Thyroid gland (tissue), 4 donors: ENCODE data around the gene AZIN2. TPM values are rescaled to one million over a fixed set of nuclear protein-coding genes. Genes with fewer than 3 reads are reported as not detected.
A peak's percentile ranks its signal among the peaks of the same experiment; 100 is the strongest.
"Not testable (repeated sequence)": the region's sequence is repeated elsewhere in the genome, so short reads cannot be mapped to it uniquely, and the experiment has no call there.

Source experiments
- DNase-seq, 2 donors: peaks; one replicate each; pipeline ENCODE4 v3.0.0-alpha.2; 2019
- H3K27ac ChIP-seq, 3 donors: fragments of 200-600 bp; sonication (generic); 1 replicate in 2 of 3; 2 replicates in 1 of 3; pipeline ENCODE4 v1.5.1; 2016 to 2019; ENCODE audit warnings: mild to moderate bottlenecking in 1 of 3, moderate library complexity in 1 of 3
- H3K27me3 ChIP-seq: fragments of 200-600 bp; sonication (generic); one replicate; pipeline ENCODE4 v1.5.1; 2019
- H3K36me3 ChIP-seq, 2 donors: fragments of 200-600 bp; sonication (generic); one replicate each; pipeline ENCODE4 v1.5.1; 2016 to 2019
- H3K4me1 ChIP-seq, 2 donors: fragments of 200-600 bp; sonication (generic); one replicate each; pipeline ENCODE4 v1.5.1; 2017 to 2019
- H3K4me3 ChIP-seq, 3 donors: fragments of 200-600 bp; sonication (generic); replicated peaks in 1 of 3; 1 replicate in 2 of 3; 2 replicates in 1 of 3; pipeline ENCODE4 v1.5.1; 2016; ENCODE audit warnings: mild to moderate bottlenecking in 1 of 3
- H3K9me3 ChIP-seq: fragments of 200-600 bp; sonication (generic); one replicate; pipeline ENCODE4 v1.5.1; 2017
- CTCF ChIP-seq, 6 experiments: fragments of 200-600 bp in 3 of 6; fragments of 450-650 bp in 3 of 6; sonication (generic) in 3 of 6; IDR thresholded peaks; one replicate each; pipeline ENCODE4 v1.5.1; 2016 to 2019; ENCODE audit warnings: antibody characterized with exemption in 6 of 6, mild to moderate bottlenecking in 2 of 6, inconsistent platforms in 1 of 6, moderate library complexity in 1 of 6
- POLR2A ChIP-seq, 2 donors: fragments of 450-650 bp; IDR thresholded peaks; one replicate each; pipeline ENCODE4 v1.6.1; 2017; ENCODE audit warnings: antibody characterized with exemption in 2 of 2, mild to moderate bottlenecking in 2 of 2, moderate library complexity in 1 of 2
- WGBS, 2 donors: methylation state at CpG; one replicate each; pipeline ENCODE4 v1.1.5; 2017; 5-methylcytosine and 5-hydroxymethylcytosine counted together
- intact Hi-C: fragments of 100-400 bp; cut with DNase I; formaldehyde crosslinking; loops from one replicate; pipeline ENCODE4 v1.15.1; 2023
- total RNA-seq, 4 donors: library from RNA; depleted of rRNA; stranded (reverse); fragments of >200 nt; gene quantifications; one replicate each; pipeline ENCODE4 v1.2.3, GENCODE V29; 2016

AZIN2 gene
- total RNA-seq, 4 donors from 2014 or later, result 4.9 to 13.6 (median 5.3) TPM

GRCh38 chr1:33123266-33123665 is 42.3 kb downstream of the AZIN2 start:
- intact Hi-C loops, result no loop called here
- Histone ChIP-seq H3K4me1 (peaks cover 7% of the 10 kb centered on the region in 2 donors), H3K27ac (no peak overlapping the region), H3K9me3 (no peaks in the 10 kb centered on the region), H3K36me3 (no peaks in the 10 kb centered on the region), H3K4me3 (no peak overlapping the region), H3K27me3 (no peaks in the 10 kb centered on the region)
- TF ChIP-seq CTCF (IDR thresholded peaks at IDR 0.05) (no peak), POLR2A (IDR thresholded peaks at IDR 0.05) (no peak)
- no peak for DNase-seq
- 78 to 79% methylated on average over 3 of the region's 3 CpGs for WGBS, 2 donors

GRCh38 chr1:33124647-33125046 is 43.7 kb downstream of the AZIN2 start:
- H3K9me3 ChIP-seq, H3K4me3 ChIP-seq, intact Hi-C loops, H3K27ac ChIP-seq, H3K36me3 ChIP-seq, H3K4me1 ChIP-seq, H3K27me3 ChIP-seq, DNase-seq: not testable (repeated sequence)
- WGBS, 2 donors, result 96 to 100% methylated on average over 4 of the region's 4 CpGs

GRCh38 chr1:33126411-33127000 is 45.6 kb downstream of the AZIN2 start:
- Histone ChIP-seq H3K4me3 (peak overlapping the region; percentile 40 to 90 (median 87)), H3K36me3 (no peaks in the 10 kb centered on the region), H3K9me3 (no peaks in the 10 kb centered on the region), H3K27ac (peak overlapping the region; percentile 63 to 94 (median 71)), H3K4me1 (peaks cover 7 to 20% of the 10 kb centered on the region in 2 donors), H3K27me3 (no peaks in the 10 kb centered on the region)
- 31 to 42% methylated on average over 9 of the region's 9 CpGs for WGBS, 2 donors
- no peak for TF ChIP-seq POLR2A (IDR thresholded peaks at IDR 0.05)
- no peak for TF ChIP-seq CTCF (IDR thresholded peaks at IDR 0.05)
- intact Hi-C loops, result no loop called here
- no peak for DNase-seq

- peak overlapping the region; percentile 63 to 94 (median 71) for H3K27ac ChIP-seq
- TF ChIP-seq CTCF (IDR thresholded peaks at IDR 0.05), result peak; percentile 63 to 95 (median 83)
- TF ChIP-seq POLR2A (IDR thresholded peaks at IDR 0.05), result peak in 1 of 2 donors; percentile 75
- H3K27me3 ChIP-seq, result no peaks in the 10 kb centered on the region
- peak; percentile 97 to 98 for DNase-seq
- H3K4me1 ChIP-seq, result peaks cover 7 to 20% of the 10 kb centered on the region in 2 donors
- H3K4me3 ChIP-seq, result peak overlapping the region; percentile 40 to 90 (median 87)
- no peaks in the 10 kb centered on the region for H3K9me3 ChIP-seq
- WGBS, 2 donors, result 5 to 6% methylated on average over 32 to 44 of the region's 44 CpGs
- no peaks in the 10 kb centered on the region for H3K36me3 ChIP-seq
- intact Hi-C loops, result no loop called here
These were observed 46.3 kb downstream of the AZIN2 start for GRCh38 chr1:33127001-33127823.

- no peak for DNase-seq
- H3K27ac ChIP-seq, result no peak overlapping the region
- no peak for TF ChIP-seq CTCF (IDR thresholded peaks at IDR 0.05)
- no peak for TF ChIP-seq POLR2A (IDR thresholded peaks at IDR 0.05)
These were observed 47.8 kb downstream of the AZIN2 start for GRCh38 chr1:33128781-33129180.

More at GRCh38 chr1:33128781-33129180, 47.8 kb downstream of the AZIN2 start:
- WGBS, 2 donors, result 88 to 90% methylated on average over 4 of the region's 4 CpGs
- no peaks in the 10 kb centered on the region for H3K27me3 ChIP-seq
- no peak overlapping the region for H3K4me3 ChIP-seq
- H3K4me1 ChIP-seq, result peaks cover 7 to 20% of the 10 kb centered on the region in 2 donors
- H3K36me3 ChIP-seq, result no peaks in the 10 kb centered on the region
- no peaks in the 10 kb centered on the region for H3K9me3 ChIP-seq
- intact Hi-C loops, result no loop called here
